K562 treated with DMSO at 1 percent for 48 hours (cell line): ENCODE results near the gene BORCS6. TPM values are rescaled to one million over a fixed set of nuclear protein-coding genes. Genes with fewer than 3 reads are reported as not detected.

ENCODE experiments used
- total RNA-seq: library from RNA; unstranded; fragments of 300-600 nt; gene quantifications from 2 replicates; pipeline ENCODE4 v1.2.3, GENCODE V29; 2022; ENCODE audit warnings: low replicate concordance; ENCODE audit errors: extremely low read depth

The BORCS6 gene
- total RNA-seq, result not detected in 2 replicates

GRCh38 chr17:8189711-8190477 is at the start of gene BORCS6:
TSS of gene BORCS6 (minus strand) at chr17:8190180. CDS start at chr17:8190140, 40 bp downstream.

GRCh38 chr17:8209907-8210760 is 20.2 kb upstream of the BORCS6 start, which contains the start of gene AURKB:
TSS of gene AURKB (minus strand) at chr17:8210575. CDS start at chr17:8210224, 351 bp downstream.

GRCh38 chr17:8176197-8176940 is 13.6 kb downstream of the BORCS6 start, which contains the start of gene TMEM107:
TSS of gene TMEM107 (minus strand) at chr17:8176380. CDS start at chr17:8176286, 94 bp downstream.

GRCh38 chr17:8162233-8162996 is 27.6 kb downstream of the BORCS6 start, which contains the start of gene VAMP2:
TSS of gene VAMP2 (minus strand) at chr17:8162948. CDS start at chr17:8162879, 69 bp downstream.

GRCh38 chr17:8152112-8152775 is 37.7 kb downstream of the BORCS6 start, which contains the start of gene PER1:
TSS of gene PER1 (minus strand) at chr17:8152404. CDS start at chr17:8150706, 1,698 bp downstream.

Other genes with a start within 250 kb of the BORCS6 start
- not detected in 2 replicates for gene GUCY2D, start 187.6 kb downstream of the BORCS6 start, total RNA-seq
- gene ALOX15B, start 151.1 kb downstream of the BORCS6 start, total RNA-seq, result not detected in 2 replicates
- gene ALOX12B, start 102.5 kb downstream of the BORCS6 start, total RNA-seq, result not detected in 2 replicates
- gene ALOXE3, start 71.7 kb downstream of the BORCS6 start, total RNA-seq, result not detected in 2 replicates
- gene HES7, start 66.1 kb downstream of the BORCS6 start, total RNA-seq, result not detected in 2 replicates
- not detected in 2 replicates for gene PER1, start 37.8 kb downstream of the BORCS6 start, total RNA-seq
- not detected in 2 replicates for gene VAMP2, start 27.2 kb downstream of the BORCS6 start, total RNA-seq
- gene TMEM107, start 13.8 kb downstream of the BORCS6 start, total RNA-seq, result not detected in 2 replicates
- gene AURKB, start 20.4 kb upstream of the BORCS6 start, total RNA-seq, result not detected in 2 replicates
- not detected in 2 replicates for gene CTC1, start 57.9 kb upstream of the BORCS6 start, total RNA-seq
- not detected in 2 replicates for gene PFAS, start 59.1 kb upstream of the BORCS6 start, total RNA-seq
- not detected in 2 replicates for gene RANGRF, start 98.5 kb upstream of the BORCS6 start, total RNA-seq
- gene SLC25A35, start 105.2 kb upstream of the BORCS6 start, total RNA-seq, result not detected in 2 replicates
- not detected in 2 replicates for gene ARHGEF15, start 120.1 kb upstream of the BORCS6 start, total RNA-seq
- gene ODF4, start 149.7 kb upstream of the BORCS6 start, total RNA-seq, result not detected in 2 replicates
- 1,797 TPM in 1 of 2 replicates, not detected in the other for gene RPL26, start 193.0 kb upstream of the BORCS6 start, total RNA-seq
- not detected in 2 replicates for gene RNF222, start 207.6 kb upstream of the BORCS6 start, total RNA-seq
- not detected in 2 replicates for gene NDEL1, start 245.7 kb upstream of the BORCS6 start, total RNA-seq